Hematopoietic multipotent progenitor cell treated with erythropoietin and hydrocortisone succinate and interleukin-3 and kit ligand, for 8 days (in vitro differentiated cells): ENCODE results near the gene SYCE1L.
"Not testable (repeated sequence)": the region's sequence is repeated elsewhere in the genome, so short reads cannot be mapped to it uniquely, and the experiment has no call there.

Experiments
- DNase-seq: peaks from one replicate; pipeline ENCODE4 v3.0.0-alpha.2; 2015

Gene SYCE1L

DNA sequence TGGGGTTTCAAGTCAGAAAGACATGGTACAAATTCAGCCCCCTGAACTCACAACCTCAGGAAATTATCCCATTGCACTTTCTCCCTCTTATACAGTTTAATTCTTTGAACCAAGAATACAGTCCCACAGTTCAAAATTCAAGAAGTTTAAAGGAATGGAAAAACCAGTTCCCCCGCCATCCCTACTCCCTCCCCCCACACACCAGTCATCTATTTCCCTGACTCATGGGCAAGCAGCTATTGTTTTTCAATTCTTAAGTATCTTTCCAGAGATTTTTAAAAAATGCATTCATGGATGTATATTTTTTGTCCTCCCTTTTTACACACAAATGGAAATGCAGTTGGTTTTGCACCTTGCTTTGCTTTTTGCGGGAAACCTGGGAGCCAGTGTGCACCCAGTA lies 7.3 kb downstream of the SYCE1L start:
- no peak for DNase-seq

DNA sequence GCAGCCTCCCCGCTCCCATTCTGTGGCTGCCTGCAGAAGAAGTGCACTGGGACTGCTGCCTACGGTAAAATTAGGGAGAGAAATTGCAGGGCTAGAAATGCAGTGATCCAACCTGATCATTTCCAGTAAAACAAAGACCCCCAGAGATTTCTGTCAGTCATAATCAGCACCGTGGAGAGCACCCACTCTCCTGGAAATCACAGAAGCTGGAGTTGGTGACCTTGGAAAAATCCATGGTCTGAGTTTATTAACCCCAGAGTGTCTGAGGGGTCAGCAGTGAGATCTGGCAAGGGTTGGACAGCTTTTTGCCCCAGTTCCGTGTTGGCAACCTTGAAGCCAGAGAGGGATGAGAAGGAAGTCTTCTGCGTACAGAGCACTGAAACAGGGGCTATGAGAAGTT lies 7.8 kb downstream of the SYCE1L start:
- DNase-seq: no peak

DNA sequence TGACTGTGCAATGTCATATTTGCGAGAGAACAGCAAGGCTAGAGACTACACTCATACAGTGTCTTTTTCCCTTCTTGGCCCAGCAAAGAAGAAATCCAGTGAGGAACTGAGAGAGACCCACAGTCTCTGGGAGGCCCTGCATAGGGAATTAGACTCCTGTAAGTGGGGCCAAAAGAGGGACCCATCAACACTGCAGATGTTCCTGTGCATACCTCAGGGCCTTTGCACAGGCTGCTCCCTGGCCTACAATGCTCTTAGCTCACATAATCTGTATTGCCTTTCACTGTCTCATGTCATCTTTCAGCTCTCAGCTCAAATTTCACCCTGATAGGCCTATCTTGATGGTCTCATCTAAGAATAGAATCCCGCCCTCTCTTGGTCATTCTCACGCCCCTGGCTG lies 9.2 kb downstream of the SYCE1L start:
- no peak for DNase-seq

DNA sequence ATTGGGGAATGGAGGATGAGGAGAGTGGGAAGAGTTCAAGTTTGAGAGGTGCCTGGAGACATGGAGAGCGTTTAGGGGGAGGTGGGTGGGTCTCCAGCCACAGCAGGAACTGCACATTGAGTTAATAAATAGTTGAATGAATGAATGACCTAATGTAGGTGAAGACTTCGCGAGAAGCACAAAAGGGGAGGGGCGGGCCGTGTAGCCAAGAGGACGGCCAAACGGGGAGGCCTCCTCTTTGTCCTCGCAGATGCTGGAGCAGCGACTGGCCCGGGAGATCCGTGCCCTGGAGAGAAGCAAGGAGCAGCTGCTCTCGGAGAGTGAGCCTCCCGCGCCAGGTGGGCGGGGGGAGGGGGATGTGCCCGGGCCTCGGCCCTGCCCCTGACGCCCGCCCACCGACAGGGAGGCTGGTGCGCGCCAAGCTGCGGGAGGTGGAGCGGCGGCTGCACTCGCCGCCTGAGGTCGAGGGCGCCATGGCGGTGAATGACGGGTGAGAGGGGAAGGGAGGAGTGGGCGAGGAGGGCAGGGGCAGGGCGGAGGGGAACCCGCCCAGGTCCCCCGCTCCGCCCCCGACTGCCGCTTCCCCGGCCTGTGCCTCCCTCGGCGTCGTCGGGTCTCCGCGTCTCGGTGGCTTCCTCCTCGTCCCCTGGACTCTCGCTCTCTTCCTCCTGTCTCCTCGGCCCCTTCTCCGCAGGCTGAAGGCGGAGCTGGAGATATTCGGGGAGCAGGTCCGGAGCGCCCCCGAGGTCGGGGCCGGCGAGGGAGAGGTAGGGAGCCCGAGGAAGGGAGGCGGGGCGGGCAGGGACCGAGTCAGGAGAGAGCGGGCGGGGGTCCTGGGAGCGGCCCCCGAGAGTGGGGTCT lies 12.9 kb downstream of the SYCE1L start:
- DNase-seq: peak; percentile 35

DNA sequence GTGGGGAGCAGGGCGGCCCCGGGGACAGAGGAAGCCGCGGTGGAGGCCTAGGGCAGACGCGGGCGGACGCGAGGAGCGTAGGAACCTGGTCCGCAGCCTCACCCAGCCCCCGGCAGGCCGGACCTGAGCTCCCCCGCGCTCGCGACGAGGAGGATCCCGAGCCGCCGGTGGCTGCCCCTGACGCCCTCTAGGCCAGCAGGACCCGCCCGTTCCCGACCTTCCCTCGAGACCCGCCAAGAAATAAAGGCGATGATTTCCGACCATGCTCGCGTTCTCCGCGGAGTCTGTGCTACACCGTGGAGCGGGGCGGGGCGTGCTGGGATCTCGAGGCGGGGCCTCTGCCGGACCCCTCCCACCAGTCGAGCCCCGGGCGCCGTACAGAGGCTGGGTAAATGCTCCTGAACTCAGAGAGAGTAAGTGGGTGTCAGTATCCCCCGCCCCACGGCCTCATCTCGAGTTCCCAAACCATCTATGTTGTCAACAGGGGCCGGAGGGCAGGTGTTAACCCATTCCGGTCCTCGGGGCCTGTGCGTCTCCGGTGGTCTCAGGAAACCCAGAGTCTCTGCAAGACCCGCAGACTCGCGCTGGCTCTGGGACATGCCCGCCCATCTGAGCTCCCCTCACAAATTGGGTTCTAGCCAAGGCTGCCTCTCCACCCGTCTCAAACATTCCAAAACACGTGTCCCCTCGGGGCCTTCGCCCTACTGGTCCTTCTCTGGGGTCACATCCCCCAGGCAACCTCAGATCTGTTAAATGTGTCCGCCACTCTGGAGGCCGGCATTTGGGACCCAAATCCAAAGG lies 13.7 kb downstream of the SYCE1L start:
- DNase-seq: peak; percentile 38

DNA sequence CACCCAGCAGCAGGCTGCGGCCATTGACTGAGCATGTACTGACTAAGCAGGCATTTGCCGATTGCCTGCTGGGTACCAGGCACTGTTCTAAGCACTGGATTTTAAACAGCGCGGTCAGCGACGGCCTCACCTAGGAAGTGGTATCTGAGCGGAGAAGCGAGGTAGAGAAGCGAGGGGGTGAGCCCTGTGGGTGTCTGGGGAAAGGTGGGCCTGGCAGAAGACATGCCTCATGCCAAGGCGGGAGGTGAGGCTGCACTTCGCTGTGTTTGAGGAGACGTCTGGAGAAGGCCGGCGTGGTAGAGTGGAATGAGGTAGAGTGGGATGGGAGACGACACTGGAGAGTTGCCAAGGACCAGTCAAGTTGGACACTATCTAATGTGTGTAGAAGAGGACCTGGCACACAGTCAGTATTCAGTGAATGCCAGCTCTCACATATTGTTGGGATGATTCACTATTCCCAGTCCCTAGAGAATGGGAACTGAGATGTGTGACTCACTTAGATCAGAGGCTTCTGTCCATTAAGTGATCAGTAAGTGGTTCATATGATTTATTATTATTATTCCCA lies 14.4 kb downstream of the SYCE1L start:
- DNase-seq: no peak

DNA sequence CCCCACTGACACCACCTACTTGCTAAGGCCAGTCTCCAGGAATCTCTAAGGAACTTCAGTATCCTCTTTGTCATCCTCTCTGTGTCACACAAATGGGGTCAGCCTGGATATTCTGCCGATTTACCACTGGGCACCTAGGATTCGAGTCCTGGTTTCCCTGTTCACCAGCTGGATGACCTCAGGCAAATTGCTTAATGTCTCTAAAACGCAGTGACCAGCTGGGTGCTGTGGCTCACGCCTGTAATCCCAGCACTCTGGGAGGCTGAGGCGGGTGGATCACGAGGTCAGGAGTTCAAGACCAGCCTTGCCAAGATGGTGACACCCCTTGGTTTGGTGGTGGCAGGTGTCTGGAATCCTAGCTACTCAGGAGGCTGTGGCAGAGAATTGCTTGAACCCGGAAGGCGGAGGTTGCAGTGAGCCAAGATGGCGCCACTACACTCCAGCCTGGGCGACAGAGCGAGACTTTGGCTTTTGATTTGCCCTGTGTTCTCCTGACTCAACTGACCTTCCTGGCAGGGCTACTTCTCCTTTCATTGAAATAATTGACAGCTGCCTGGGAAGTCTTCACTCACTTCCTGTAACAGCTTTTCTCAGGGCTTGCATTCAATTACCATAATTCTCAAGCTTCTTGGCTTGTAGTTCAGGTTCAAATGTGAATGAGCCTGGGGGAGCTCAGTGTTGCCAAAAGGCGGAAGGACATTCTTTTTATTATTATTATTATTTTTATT lies 15.4 kb downstream of the SYCE1L start:
- no peak for DNase-seq

DNA sequence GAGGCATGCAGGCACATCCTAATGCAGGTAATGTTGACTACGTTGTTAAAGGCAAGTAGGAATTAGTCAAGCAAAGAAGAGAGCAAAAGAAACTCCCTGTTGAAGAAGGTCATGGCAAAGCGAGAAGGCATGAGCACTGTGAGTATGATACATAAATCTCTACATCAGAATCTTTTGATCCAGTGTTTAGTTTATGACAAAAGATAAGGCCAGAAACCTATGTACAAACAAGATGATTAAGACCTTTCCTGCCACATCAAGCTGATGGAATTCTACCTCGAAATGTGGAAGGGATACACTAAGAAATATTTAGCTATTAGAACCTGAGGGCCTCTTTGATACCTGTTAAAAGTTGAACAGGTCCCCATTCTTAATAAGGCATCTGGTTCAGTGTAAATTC lies 20.2 kb downstream of the SYCE1L start:
- DNase-seq: no peak

DNA sequence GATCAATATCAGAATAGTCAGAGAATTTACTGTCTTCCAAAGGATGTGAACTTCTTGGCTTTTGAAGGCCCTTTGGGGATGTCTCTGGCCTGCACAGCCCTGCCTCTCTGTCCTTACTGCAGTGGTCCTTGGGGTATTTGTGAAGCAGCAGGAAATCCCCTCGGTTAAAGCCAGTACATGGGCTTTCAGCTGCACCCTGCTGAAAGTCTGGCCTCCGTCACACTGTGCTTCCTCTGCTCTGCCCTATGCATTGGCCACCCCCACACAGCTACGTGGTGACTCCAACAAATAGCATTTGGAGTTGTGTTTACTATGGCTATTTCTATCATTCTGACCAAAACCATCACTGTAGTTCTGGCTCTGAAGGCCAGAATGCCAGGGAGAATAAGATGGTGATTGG lies 21.2 kb downstream of the SYCE1L start:
- DNase-seq: no peak

DNA sequence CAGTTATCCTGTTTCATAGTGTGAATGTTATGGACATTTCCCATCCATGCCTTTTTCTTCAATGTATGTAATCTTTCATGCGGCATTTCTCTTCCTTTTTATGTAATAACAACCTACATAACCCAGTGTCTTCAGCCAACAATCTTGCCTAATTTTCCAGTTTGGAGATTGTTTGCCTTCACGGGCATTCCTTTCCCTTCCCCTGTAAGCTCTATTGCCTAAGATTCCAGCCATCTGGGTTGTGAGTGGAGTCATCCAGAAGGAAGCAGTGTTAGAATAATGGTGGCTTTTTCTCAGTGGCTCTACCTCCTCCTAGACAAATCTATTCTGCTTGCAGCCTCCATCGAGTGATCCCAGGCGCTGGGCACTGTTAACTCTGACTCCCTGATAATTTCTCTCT lies 22.3 kb downstream of the SYCE1L start:
- no peak for DNase-seq

DNA sequence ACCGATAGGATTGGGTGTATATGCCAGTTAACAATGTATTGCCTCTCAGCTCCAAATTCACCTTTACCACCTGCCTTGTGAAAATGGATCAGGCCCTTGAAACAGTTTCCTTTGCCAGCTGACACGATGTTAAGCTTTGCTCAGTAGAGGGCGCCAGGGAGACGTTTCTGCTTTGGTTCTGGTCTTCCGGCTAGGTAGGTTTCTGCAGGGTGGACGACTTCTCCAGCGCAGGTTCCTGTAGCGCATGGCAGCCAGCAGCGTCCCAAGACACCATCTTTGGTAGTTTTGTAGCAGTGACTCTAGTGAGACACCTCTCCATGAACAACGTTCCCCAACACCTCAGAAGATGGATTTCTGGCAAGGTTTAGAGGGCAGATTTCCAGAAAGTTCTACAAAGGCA lies 24.0 kb downstream of the SYCE1L start:
- peak; percentile 46 for DNase-seq

DNA sequence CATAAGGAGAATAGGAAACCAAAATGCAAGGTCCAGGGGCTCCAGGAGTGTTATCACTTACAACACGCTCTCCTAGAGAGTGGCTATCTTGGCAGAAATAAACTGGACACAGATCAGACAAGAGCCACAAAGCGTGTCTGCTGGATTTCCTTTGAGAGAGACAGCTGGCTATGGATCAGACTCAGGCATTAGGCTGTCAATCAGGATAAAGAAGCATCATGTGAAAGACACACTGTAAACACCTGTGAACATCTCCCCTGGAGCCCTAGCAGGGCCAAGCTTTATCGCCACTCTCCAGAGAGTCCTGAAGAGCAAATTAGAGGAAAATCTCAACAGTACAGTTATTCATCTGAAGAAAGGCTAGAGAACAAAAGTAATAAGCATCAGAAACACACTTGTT lies 26.0 kb downstream of the SYCE1L start:
- no peak for DNase-seq

DNA sequence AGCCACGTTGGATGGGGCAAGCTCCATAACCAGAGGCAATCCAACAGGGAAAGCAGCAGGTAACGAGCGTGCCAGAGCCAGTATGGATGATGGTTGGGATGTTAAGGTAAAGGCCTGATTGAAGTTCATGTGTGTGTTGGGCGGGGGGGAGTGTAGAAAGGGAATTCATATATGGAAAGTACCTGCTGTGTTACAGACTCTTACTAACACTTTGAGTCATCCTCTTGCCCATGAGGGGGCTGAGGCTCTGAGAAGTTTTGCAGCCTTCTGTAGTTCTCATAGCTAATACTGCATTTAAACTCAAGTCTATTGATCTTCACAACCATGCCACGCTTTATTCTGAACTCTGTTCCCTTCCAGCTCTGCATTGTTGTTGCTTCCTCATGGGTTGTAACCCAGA lies 28.5 kb downstream of the SYCE1L start:
- no peak for DNase-seq

DNA sequence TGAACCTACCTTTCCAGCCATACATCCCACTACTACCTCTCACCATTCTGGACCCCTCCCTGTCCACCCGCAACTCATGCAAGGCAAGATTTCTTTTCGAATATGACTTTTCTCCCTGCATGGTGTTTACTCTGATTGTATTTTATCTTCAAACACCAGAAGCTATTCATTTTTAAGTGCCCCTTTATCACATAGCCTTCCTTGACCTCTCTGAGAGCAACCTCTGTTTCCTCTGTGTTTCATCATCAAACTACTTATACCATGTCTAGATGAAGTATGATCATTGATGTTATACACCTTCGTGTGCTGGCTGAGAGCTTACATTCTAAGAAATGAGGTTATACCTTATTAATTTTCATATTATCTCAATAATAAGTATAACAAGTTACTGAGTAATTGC lies 31.8 kb downstream of the SYCE1L start:
- no peak for DNase-seq

DNA sequence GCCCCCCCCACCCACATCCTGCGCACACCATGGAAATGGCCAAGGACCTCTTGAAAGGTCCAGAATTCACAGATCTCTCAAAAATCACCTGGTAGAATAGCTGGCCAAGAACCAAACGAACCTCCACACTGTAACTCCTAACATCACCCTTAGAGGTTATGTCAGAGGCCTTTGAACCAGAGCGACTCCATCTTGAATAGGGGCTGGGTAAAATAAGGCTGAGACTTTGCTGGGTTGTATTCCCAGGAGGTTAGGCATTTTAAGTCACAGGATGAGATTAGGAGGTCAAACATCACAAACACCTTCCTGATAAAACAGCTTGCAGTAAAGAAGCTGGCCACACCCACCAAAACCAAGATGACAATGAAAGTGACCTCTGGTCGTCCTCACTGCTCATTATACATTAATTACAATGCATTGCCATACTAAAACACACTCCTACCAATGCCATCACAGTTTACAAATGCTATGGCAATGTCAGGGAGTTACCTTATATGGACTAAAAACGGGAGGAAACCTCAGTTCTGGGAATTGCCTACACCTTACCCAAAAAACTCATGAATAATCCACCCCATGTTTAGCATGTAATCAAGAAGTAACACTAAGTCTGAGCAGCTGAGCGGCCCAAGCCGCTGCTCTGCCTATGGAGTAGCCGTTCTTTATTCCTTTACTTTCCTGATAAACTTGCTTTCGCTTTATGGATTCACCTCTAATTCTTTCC lies 34.8 kb downstream of the SYCE1L start:
- DNase-seq: no peak

DNA sequence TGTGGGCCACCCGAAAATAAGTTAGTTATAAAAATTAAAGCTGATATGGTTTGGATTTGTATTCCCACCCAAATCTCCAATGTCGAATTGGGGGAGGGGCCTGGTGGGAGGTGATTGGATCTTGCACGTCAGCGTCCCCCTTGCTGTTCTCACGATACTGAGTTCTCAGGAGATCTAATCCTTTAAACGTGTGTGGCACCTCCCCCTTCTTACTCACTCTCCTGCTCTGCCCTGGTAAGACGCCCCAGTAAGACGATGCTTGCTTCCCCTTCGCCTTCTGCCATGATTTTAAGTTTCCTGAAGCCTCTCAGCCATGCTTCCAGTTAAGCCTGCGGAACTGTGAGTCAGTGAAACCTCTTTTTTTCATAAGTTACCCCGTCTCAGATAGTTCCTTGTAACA lies 35.4 kb downstream of the SYCE1L start:
- no peak for DNase-seq

DNA sequence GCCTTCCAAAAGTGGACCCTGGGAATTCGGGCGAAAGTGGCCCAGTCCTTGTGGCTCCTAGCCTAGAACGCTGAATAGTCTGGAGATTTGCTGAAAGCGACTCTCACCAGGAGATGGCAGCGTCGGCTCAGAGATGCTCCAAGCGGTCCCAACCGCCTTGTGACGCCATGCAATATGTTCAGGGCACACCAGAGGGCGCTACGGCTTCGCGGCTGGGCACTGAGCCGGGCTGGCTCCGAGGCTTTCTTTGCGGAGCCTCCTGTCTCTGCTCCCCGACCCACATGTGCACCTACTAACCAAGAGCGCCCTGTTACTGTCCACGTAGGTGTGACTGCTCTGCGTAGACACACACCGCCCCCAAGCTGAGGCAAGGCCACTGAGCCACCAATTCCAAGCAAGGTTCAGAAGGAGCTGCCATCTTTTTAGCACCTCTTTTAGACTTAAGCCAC lies 36.9 kb downstream of the SYCE1L start:
- DNase-seq: peak; percentile 82

DNA sequence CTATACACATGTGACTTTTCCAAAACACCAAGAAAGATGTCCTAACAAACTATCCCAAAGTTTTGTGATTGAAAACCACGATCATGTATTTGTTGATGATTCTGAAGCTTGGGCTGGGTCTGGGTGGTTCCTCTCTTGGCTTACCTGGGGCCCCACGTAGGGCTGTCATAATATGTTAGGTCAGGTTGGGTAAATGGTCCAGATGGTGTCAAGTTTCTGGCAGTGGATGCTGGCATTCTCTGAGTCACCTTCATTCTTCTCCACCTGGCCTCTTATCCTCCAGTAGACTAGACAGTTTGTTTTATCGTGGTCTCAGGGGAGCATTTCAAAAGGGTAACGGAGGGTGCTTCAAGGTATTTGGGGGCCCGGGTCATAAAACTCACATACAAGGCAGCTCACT lies 39.4 kb downstream of the SYCE1L start:
- no peak for DNase-seq

DNA sequence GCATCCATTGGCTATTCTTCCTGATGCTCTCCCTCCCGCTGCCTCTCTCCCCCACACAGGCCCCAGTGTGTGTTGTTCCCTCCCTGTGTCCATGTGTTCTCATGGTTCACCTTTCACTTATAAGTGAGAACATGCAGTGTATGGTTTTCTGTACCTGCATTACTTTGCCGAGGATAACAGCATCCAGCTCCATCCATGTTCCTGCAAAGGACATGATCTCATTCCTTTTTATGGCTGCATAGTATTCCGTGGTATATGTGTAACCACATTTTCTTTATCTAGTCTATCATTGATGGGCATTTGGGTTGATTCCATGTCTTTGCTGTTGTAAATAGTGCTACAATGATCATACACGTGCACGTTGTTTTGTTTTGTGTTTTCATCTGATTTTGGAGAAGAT lies 43.3 kb downstream of the SYCE1L start:
- not testable (repeated sequence) for DNase-seq

DNA sequence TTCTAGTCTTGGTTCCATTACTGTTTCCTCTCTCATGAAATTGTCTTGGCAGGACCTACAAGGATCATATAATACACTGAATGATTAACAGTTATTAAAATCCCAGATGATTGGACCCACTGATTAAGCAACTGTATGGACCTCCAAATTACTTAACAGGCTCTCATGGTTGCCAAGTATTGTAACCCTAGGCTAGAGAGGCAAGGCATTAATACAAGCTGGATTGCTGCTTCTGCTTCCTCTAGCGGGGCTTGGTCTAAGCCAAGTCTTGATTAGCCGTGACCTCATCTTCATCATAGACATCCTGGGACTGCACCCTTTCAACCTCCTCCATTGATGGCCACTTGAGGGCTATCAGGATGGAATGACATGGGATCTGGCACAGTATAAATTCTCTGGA lies 46.9 kb downstream of the SYCE1L start:
- DNase-seq: no peak

DNA sequence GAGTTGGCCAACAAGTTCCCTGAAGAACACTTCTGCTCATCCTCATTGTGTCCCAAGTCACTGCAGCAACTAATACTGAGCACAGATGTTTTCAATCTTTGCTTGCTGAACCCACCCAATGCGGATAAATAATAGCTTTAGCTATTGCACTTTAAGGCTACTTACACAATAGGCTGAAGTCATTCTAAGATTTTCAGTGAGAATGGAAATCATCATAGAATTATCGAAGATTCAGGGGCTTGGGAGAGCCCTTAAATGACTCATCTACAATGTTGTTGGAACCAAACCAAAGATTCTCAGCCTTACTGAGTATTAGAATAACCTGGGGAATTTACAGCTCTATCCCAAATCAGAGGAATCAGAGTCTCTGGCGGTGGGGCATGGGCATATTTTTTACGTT lies 51.2 kb downstream of the SYCE1L start:
- no peak for DNase-seq
